SJSA1 (cell line): ENCODE data around the gene KCNC2. TPM values are rescaled to one million over a fixed set of nuclear protein-coding genes. Genes with fewer than 3 reads are reported as not detected.

Experiments
- DNase-seq, 2 experiments: peaks; one replicate each; pipeline ENCODE4 v3.0.0-alpha.2; 2015 to 2020; ENCODE audit warnings: low spot score in 2 of 2, low read depth in 1 of 2
- H3K27ac ChIP-seq: fragments of 250-450 bp; sonication (Bioruptor Pico); 2 replicates; pipeline ENCODE4 v1.5.1; 2020; ENCODE audit warnings: mild to moderate bottlenecking, moderate library complexity
- H3K27me3 ChIP-seq: fragments of 250-450 bp; sonication (Bioruptor Pico); replicated peaks from 2 replicates; pipeline ENCODE4 v1.5.1; 2020; ENCODE audit warnings: mild to moderate bottlenecking, moderate library complexity
- H3K36me3 ChIP-seq: fragments of 250-450 bp; sonication (Bioruptor Pico); 2 replicates; pipeline ENCODE4 v1.5.1; 2020; ENCODE audit warnings: mild to moderate bottlenecking
- H3K4me1 ChIP-seq: fragments of 250-450 bp; sonication (Bioruptor Pico); replicated peaks from 2 replicates; pipeline ENCODE4 v1.6.1; 2021; ENCODE audit warnings: mild to moderate bottlenecking
- H3K4me3 ChIP-seq: fragments of 250-450 bp; sonication (Bioruptor Pico); 2 replicates; pipeline ENCODE4 v1.5.1; 2020; ENCODE audit warnings: mild to moderate bottlenecking
- H3K9me3 ChIP-seq: fragments of 250-450 bp; sonication (Bioruptor Pico); replicated peaks from 2 replicates; pipeline ENCODE4 v1.5.1; 2020; ENCODE audit warnings: mild to moderate bottlenecking
- total RNA-seq: library from RNA; depleted of rRNA; stranded (reverse); fragments of >200 nt; shearing (Covaris generic); gene quantifications from 2 replicates; pipeline ENCODE4 v1.2.3, GENCODE V29; 2014

KCNC2 gene
- total RNA-seq, 1 experiment from 2014 or later = not detected

GRCh38 chr12:75135026-75135425 lies 74.6 kb downstream of the KCNC2 start:
- no peak for DNase-seq
- no peaks in the 10 kb centered on the region for H3K36me3 ChIP-seq
- no peaks in the 10 kb centered on the region for H3K9me3 ChIP-seq
- no peak overlapping the region for H3K4me3 ChIP-seq
- no peak overlapping the region for H3K27ac ChIP-seq
- no peaks in the 10 kb centered on the region for H3K4me1 ChIP-seq
- H3K27me3 ChIP-seq = no peaks in the 10 kb centered on the region

DNA sequence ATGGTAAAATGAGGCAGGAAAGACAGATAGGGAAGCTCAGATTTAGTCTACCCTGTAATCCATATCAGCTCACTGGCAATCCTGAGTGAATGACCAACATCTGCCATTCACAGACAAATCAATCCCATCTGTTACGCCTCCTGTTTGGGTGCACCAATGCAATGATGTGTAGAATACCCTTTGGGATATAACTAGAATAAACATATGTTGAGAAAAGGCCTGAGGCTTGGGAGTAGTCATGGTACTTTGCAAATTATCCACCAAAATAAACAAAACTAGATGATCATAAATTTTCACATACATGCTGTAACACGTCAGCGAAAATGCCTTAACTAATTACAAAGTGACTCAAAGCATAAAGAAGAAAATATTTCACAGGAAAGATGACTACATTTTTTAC lies 78.8 kb downstream of the KCNC2 start:
- DNase-seq = no peak
- Histone ChIP-seq H3K4me1 (no peaks in the 10 kb centered on the region), H3K9me3 (no peaks in the 10 kb centered on the region), H3K27me3 (0 out of 2 replicates have a peak, but pooled peaks cover 3% of the 10 kb centered on the region), H3K36me3 (no peaks in the 10 kb centered on the region), H3K4me3 (no peak overlapping the region), H3K27ac (no peak overlapping the region)

DNA sequence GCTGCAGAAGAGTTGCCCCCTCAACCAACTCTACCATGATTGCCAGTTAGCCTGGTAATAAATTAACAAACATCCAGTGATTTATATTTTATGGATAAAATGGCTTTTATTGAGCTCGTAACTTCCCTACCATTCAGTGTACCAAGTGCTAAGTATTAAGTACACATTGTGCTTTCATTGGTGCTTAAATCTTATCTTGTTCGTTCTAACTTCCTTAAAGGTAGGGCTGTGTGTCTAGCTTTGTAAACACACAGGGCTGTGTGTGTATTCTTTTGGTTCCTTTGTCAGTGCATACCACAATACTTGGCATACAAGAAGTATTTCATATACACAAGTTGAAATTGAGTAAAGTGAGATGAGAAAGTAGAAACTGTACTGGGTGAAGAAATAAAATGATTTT lies 80.4 kb downstream of the KCNC2 start:
- no peak overlapping the region for H3K27ac ChIP-seq
- no peak for DNase-seq
- H3K27me3 ChIP-seq = 0 out of 2 replicates have a peak, but pooled peaks cover 3% of the 10 kb centered on the region
- H3K4me3 ChIP-seq = no peak overlapping the region
- H3K4me1 ChIP-seq = no peaks in the 10 kb centered on the region
- no peaks in the 10 kb centered on the region for H3K9me3 ChIP-seq
- H3K36me3 ChIP-seq = no peaks in the 10 kb centered on the region

- DNase-seq = no peak
- Histone ChIP-seq H3K4me1 (no peaks in the 10 kb centered on the region), H3K9me3 (no peaks in the 10 kb centered on the region), H3K36me3 (no peaks in the 10 kb centered on the region), H3K4me3 (no peak overlapping the region), H3K27ac (no peak overlapping the region), H3K27me3 (no peaks in the 10 kb centered on the region)
Observed at GRCh38 chr12:75121036-75121705, 88.5 kb downstream of the KCNC2 start.

- no peak for DNase-seq
- no peaks in the 10 kb centered on the region for H3K36me3 ChIP-seq
- H3K27me3 ChIP-seq = no peaks in the 10 kb centered on the region
- H3K9me3 ChIP-seq = no peaks in the 10 kb centered on the region
- H3K27ac ChIP-seq = no peak overlapping the region
- no peak overlapping the region for H3K4me3 ChIP-seq
- no peaks in the 10 kb centered on the region for H3K4me1 ChIP-seq
Observed at GRCh38 chr12:75120311-75120711, 89.3 kb downstream of the KCNC2 start.

DNA sequence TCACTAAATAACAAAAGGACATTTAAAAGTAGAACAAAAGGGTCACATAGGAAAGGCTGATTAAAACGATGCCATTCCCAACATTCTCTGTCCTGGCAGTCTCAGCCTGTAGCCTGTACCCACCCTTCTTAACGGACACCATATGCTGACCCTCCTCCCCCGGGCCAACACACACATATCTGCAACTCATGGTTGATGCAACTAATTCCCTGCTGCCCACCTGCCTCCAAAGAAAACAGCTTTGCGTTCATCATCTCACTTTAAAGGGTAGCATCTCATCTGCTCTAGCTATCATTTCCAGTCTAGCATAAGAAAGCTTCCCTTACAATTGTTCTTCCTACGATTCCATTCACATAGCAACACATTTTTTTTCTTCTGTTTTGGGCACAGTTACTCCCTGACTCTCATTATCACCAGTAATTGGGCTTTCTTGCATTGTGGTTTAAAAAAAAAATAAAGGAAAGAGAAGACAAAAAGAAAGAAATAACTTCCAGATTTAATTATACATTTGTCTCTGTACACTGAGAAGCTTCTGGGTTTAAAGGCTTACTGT lies 92.9 kb downstream of the KCNC2 start:
- H3K27me3 ChIP-seq = no peaks in the 10 kb centered on the region
- no peak overlapping the region for H3K4me3 ChIP-seq
- no peak overlapping the region for H3K27ac ChIP-seq
- H3K9me3 ChIP-seq = no peaks in the 10 kb centered on the region
- DNase-seq = no peak
- no peaks in the 10 kb centered on the region for H3K4me1 ChIP-seq
- H3K36me3 ChIP-seq = no peaks in the 10 kb centered on the region

DNA sequence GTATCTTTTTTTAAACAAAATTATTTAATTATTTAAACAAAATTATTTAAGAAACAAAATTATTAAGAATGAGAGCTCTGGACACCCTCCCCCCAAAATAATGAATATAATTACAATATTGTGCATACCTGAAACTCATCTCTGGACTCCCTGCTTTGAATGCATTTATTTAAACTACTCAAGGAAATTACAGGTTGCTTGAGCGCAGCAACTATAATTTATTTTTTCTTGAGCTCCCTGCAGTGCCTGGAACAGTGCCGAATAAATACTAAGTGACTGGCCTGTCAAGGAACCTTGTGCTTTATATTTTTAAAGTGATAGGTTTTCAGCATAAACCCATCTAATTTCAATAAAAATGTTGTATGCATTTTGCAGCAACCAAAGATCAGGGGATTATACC lies 93.9 kb downstream of the KCNC2 start:
- H3K4me3 ChIP-seq = no peak overlapping the region

GRCh38 chr12:75103822-75104221 lies 105.8 kb downstream of the KCNC2 start:
- Histone ChIP-seq H3K27me3 (no peaks in the 10 kb centered on the region), H3K4me3 (no peak overlapping the region), H3K4me1 (no peaks in the 10 kb centered on the region), H3K27ac (no peak overlapping the region), H3K9me3 (no peaks in the 10 kb centered on the region), H3K36me3 (no peaks in the 10 kb centered on the region)
- DNase-seq = no peak

More for the DNA sequence above, 93.9 kb downstream of the KCNC2 start:
- no peaks in the 10 kb centered on the region for H3K27me3 ChIP-seq
- no peak for DNase-seq
- H3K27ac ChIP-seq = no peak overlapping the region
- no peaks in the 10 kb centered on the region for H3K4me1 ChIP-seq
- H3K9me3 ChIP-seq = no peaks in the 10 kb centered on the region
- H3K36me3 ChIP-seq = no peaks in the 10 kb centered on the region

DNA sequence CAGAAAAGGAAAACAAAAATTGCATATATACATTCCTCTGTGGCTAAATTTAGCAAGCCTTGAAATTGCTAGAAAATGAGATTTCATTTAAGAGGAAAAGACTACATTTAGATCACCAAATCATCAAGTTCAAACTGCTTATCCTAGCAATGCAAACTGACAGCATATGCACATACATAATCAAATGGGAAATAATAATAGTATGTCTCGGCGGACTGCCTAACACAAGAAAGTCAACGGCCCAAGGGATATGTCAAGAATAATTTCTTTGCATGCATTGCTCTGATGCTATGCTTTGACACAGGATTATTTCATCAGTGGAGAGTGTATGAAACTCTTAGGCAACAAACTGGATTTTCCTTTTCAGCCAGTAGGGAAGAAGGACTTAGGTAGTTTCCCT lies 107.9 kb downstream of the KCNC2 start:
- Histone ChIP-seq H3K27ac (no peak overlapping the region), H3K4me1 (no peaks in the 10 kb centered on the region), H3K4me3 (no peak overlapping the region), H3K9me3 (no peaks in the 10 kb centered on the region), H3K36me3 (no peaks in the 10 kb centered on the region), H3K27me3 (no peaks in the 10 kb centered on the region)
- DNase-seq = no peak

GRCh38 chr12:75099210-75099609 lies 110.4 kb downstream of the KCNC2 start:
- H3K4me3 ChIP-seq = no peak overlapping the region
- H3K4me1 ChIP-seq = no peaks in the 10 kb centered on the region
- H3K27me3 ChIP-seq = no peaks in the 10 kb centered on the region
- no peak for DNase-seq
- H3K27ac ChIP-seq = no peak overlapping the region
- no peaks in the 10 kb centered on the region for H3K36me3 ChIP-seq
- no peaks in the 10 kb centered on the region for H3K9me3 ChIP-seq

DNA sequence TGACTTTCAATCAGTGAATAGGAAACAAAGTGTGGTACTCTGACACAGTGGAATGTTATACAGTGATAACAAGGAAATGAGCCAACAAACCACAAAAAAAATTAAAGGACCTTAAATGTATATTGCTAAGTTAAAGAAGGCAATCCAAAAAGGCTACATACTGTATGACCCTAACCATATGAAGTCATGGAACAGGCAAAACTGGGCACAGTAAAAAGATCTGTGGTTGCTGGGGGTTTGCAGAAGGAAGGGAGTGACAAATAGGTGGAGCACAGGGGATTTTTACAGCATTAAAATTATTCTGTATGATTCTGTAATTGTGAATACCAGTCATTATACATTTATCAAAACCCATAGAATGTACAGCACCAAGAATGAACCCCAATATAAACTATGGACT lies 112.6 kb downstream of the KCNC2 start:
- H3K27ac ChIP-seq = no peak overlapping the region
- DNase-seq = no peak
- H3K36me3 ChIP-seq = no peaks in the 10 kb centered on the region
- H3K9me3 ChIP-seq = no peaks in the 10 kb centered on the region
- no peaks in the 10 kb centered on the region for H3K4me1 ChIP-seq
- H3K27me3 ChIP-seq = no peaks in the 10 kb centered on the region
- H3K4me3 ChIP-seq = no peak overlapping the region

GRCh38 chr12:75087654-75088053 lies 122.0 kb downstream of the KCNC2 start:
- Histone ChIP-seq H3K4me3 (no peak overlapping the region), H3K9me3 (no peaks in the 10 kb centered on the region), H3K4me1 (no peaks in the 10 kb centered on the region), H3K36me3 (no peaks in the 10 kb centered on the region), H3K27me3 (no peaks in the 10 kb centered on the region), H3K27ac (no peak overlapping the region)
- DNase-seq = no peak

- no peaks in the 10 kb centered on the region for H3K36me3 ChIP-seq
- no peak overlapping the region for H3K4me3 ChIP-seq
- H3K9me3 ChIP-seq = no peaks in the 10 kb centered on the region
- DNase-seq = no peak
- no peaks in the 10 kb centered on the region for H3K4me1 ChIP-seq
- H3K27me3 ChIP-seq = no peaks in the 10 kb centered on the region
- no peak overlapping the region for H3K27ac ChIP-seq
Observed at GRCh38 chr12:75086091-75087038, 123.3 kb downstream of the KCNC2 start.

DNA sequence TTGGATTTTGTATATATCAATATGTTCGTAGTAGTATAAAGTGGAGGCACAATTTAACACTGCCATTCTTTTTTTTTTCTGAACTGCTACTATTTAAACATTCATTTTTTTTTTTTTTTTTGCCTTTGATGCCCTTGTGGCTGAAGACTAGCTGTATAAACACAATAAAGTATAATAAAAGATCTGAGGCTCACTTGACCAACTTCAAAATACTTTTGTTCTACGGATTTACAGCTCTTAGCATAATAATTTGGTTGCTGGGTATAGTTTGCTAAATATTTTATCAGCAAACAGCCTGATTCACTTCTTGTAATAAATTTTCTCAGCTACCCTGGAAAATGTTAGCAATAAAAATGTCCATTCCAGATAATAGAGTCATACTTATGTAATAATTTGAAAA lies 128.3 kb downstream of the KCNC2 start:
- no peaks in the 10 kb centered on the region for H3K36me3 ChIP-seq

More for the DNA sequence above, 128.3 kb downstream of the KCNC2 start:
- Histone ChIP-seq H3K4me1 (no peaks in the 10 kb centered on the region), H3K27ac (no peak overlapping the region), H3K9me3 (no peaks in the 10 kb centered on the region), H3K4me3 (no peak overlapping the region), H3K27me3 (no peaks in the 10 kb centered on the region)
- no peak for DNase-seq
